ENCODE measurements around the gene SERINC4.
"Not testable (repeated sequence)": the region's sequence is repeated elsewhere in the genome, so short reads cannot be mapped to it uniquely, and the experiment has no call there.

- not testable (repeated sequence) for TF ChIP-seq CTCF, POLR2A (IDR thresholded peaks at IDR 0.05)
These were observed 32.5 kb upstream of the SERINC4 start for GRCh38 chr15:43832485-43832884.

Data from right lobe of liver (tissue), 4 donors.